AG04449 (cell line): ENCODE measurements around the gene KIF21B.
A peak's percentile ranks its signal among the peaks of the same experiment; 100 is the strongest.

Source experiments
- CTCF ChIA-PET: fragments of 350-600 bp; formaldehyde crosslinking; extraction: SDS; loops from one replicate; lab custom pipeline; 2021; ENCODE audit warnings: antibody characterized with exemption; lab: Yijun Ruan, JAX
- POLR2A ChIA-PET: fragments of 400-600, 350-600 bp; formaldehyde crosslinking; extraction: SDS; loops from one replicate; lab custom pipeline; 2020; ENCODE audit warnings: antibody characterized with exemption, inconsistent platforms; lab: Yijun Ruan, JAX
- DNase-seq: peaks from one replicate; pipeline ENCODE4 v3.0.0-alpha.2; 2010; ENCODE audit warnings: low read depth, low spot score
- H3K4me3 ChIP-seq: 2 replicates; pipeline ENCODE4 v1.5.1; 2011; ENCODE audit warnings: low read depth, mild to moderate bottlenecking, control low read depth, low read length
- CTCF ChIP-seq: IDR thresholded peaks from one replicate; pipeline ENCODE4 v1.5.1; 2011; ENCODE audit warnings: mild to moderate bottlenecking, moderate library complexity, low read length, control low read depth, inconsistent platforms; ENCODE audit not compliant: insufficient read depth; ENCODE audit errors: missing control alignments

Gene KIF21B

GRCh38 chr1:200972985-200973742 is 50.4 kb downstream of the KIF21B start:
- DNase-seq, result no peak
- no peak for TF ChIP-seq CTCF
- POLR2A ChIA-PET, result no interaction called here
- CTCF ChIA-PET, result interaction anchor here (0.6 to 15.4 kb wide), 38 partner anchors 14 to 408 kb away, joined by 3 to 262 read pairs (median 8); partner anchors contain the start of genes CACNA1S, KIF14 and KIF21B
- H3K4me3 ChIP-seq, result no peak overlapping the region

GRCh38 chr1:200971955-200972711 is 51.4 kb downstream of the KIF21B start:
- TF ChIP-seq CTCF, result peak; percentile 68
- H3K4me3 ChIP-seq, result no peak overlapping the region
- POLR2A ChIA-PET, result interaction anchor here (0.7 to 1.2 kb wide), 3 partner anchors 14 to 81 kb away, joined by 3 to 4 read pairs (median 3); no protein-coding TSS in a partner anchor
- CTCF ChIA-PET, result interaction anchor here (0.6 to 15.4 kb wide), 59 partner anchors 8 to 439 kb away, joined by 3 to 262 read pairs (median 5); partner anchors contain the start of genes CACNA1S, KIF14 and KIF21B
- DNase-seq, result no peak

- no peak for TF ChIP-seq CTCF
- no peak overlapping the region for H3K4me3 ChIP-seq
- POLR2A ChIA-PET, result interaction anchor here (1.1 to 1.2 kb wide), 2 partner anchors 74 to 80 kb away, joined by 3 to 4 read pairs; no protein-coding TSS in a partner anchor
- CTCF ChIA-PET, result interaction anchor here (0.7 to 15.4 kb wide), 49 partner anchors 8 to 440 kb away, joined by 3 to 262 read pairs (median 6); partner anchors contain the start of genes CACNA1S, KIF14 and KIF21B
- DNase-seq, result no peak
Measured at GRCh38 chr1:200971428-200971903, 52.0 kb downstream of the KIF21B start.

- no peak overlapping the region for H3K4me3 ChIP-seq
- DNase-seq, result no peak
- TF ChIP-seq CTCF, result no peak
- ChIA-PET CTCF (interaction anchor here (0.8 to 15.4 kb wide), 34 partner anchors 9 to 412 kb away, joined by 3 to 262 read pairs (median 10); partner anchors contain the start of gene CACNA1S), POLR2A (interaction anchor here (1.2 kb wide), 1 partner anchor 75 kb away, joined by 4 read pairs; no protein-coding TSS in a partner anchor)
Measured at GRCh38 chr1:200970771-200971427, 52.6 kb downstream of the KIF21B start.

GRCh38 chr1:200969726-200970561 is 53.6 kb downstream of the KIF21B start:
- ChIA-PET CTCF (interaction anchor here (0.9 to 15.4 kb wide), 9 partner anchors 10 to 347 kb away, joined by 3 to 262 read pairs (median 18); partner anchors contain the start of gene CACNA1S), POLR2A (no interaction called here)
- DNase-seq, result no peak
- no peak for TF ChIP-seq CTCF
- no peak overlapping the region for H3K4me3 ChIP-seq
